ENCODE measurements around the gene PSMB2.
A peak's percentile ranks its signal among the peaks of the same experiment; 100 is the strongest.

PSMB2 gene

DNA sequence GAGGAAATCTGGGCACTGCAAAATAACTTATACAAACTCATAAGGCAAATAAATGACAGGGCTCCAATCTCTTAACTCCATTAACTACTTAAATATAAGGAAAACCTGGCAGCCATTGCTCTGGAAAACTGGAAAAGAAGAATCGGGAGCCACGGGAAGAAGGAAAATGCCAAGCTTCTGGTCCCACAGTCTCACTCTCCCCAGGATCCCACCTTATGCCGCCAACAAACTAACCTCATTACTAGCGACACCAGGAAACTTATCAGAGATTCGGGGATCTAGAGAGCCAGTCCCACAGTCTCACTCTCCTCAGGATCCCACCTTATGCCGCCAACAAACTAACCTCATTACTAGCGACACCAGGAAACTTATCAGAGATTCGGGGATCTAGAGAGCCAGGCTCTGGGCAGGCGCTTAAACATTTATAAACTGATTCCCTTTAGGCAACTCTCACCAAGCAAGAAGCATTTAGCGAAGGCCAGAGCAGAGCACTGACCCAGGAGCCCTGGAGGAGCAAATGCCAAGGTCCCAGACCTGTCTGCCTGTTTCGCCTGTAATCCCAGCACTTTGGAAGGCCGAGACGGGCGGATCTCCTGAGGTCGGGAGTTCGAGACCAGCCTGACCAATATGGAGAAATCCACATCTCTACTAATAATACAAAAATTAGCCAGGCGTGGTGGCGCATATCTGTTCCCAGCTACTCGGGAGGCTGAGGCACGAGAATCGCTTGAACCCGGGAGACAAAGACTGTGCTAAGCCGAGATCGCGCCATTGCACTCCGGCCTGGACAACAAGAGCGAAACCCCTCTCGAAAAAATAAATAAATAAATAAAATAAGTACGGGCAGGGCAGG lies 720 bp downstream of the PSMB2 start:
- no peak for DNase-seq

GRCh38 chr1:35637401-35637809 lies 3.9 kb downstream of the PSMB2 start:
- DNase-seq, result peak; percentile 50

GRCh38 chr1:35633547-35633946 lies 7.8 kb downstream of the PSMB2 start:
- DNase-seq, result no peak

DNA sequence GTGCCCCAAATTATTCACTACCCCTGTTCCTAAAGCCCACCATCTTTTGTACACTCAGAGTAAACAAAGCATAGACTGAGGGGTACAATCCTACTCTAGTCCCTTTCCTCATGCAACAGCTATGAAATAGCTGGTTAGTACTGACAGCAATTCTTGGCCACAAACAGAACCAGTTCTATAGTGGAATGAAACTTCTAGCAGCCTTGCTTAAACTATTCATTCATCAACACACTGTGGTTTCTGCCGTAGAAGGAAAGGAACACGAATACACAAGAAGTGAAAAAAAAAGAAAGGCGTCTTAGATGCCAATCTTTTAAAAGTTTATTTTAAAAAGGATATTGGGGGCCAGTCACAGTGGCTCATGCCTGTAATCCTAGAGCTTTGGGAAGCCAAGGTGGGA lies 9.9 kb downstream of the PSMB2 start:
- DNase-seq, result no peak

- DNase-seq, result no peak
Measured at GRCh38 chr1:35629051-35629450, 12.3 kb downstream of the PSMB2 start.

- no peak for DNase-seq
Measured at GRCh38 chr1:35623832-35624231, 17.5 kb downstream of the PSMB2 start.

- DNase-seq, result no peak
Measured at GRCh38 chr1:35622510-35623178, 18.7 kb downstream of the PSMB2 start.

DNA sequence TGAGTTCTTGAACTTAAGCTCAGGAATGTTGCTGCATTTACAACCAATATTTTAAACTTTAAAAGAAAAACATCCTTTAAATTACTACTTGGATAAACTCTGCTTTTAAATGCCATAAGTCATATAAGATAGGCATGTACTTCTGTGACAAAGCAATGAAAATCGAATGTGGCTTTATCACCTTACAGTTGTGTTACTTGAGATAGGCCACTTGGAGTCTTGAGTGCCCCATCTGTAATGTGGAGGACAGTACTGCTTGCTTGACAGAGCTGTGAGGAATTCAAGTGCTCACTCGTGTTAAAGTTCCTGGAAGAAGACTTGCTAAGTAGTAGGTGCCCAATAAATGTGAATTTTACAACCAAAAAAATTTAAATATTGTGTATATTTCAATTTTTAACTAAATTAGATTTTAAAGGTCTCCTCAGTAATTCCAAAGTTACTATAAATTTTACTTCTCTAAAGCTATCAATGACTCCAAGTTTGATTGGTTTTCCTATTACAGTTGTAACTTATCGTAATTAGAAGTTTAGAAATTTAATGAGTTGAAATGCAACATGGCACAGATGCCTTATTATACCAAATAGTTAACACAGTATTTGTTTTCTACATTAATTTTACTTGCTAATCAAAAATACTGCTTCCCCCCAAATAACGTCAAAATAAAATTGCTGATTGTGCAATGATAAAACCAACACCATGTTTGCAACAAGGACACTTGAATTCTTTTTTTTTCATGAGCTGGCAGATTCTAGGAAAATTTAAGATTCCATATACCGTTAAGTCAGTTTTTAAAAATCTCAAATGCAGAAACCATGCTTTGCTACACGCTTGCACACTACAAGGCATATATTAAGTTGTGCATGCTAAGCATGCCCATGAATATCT lies 21.8 kb downstream of the PSMB2 start:
- DNase-seq, result no peak

DNA sequence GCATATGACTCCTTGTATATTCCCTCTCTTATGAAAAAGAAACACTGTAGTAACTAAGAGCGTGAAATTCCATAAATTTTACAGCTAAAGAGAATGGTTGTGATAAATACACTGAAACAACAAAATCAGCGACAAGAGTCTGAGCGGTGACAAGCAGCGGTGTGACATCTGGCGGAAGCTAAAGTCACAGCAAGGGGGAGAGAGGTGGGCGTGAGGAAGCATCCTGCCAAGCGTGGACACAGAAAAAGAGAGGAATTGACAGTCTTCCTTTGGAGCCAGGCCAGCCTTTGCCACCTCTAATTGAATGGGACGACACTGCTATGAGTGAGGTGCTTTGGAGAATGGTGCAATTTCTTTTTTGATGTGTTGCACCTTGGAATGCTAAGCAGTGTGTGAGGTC lies 25.9 kb downstream of the PSMB2 start:
- DNase-seq, result no peak

GRCh38 chr1:35611655-35612054 lies 29.7 kb downstream of the PSMB2 start:
- no peak for DNase-seq

GRCh38 chr1:35605867-35606182 lies 35.5 kb downstream of the PSMB2 start:
- DNase-seq, result no peak

- DNase-seq, result no peak
Measured at GRCh38 chr1:35605071-35605866, 36.1 kb downstream of the PSMB2 start.

DNA sequence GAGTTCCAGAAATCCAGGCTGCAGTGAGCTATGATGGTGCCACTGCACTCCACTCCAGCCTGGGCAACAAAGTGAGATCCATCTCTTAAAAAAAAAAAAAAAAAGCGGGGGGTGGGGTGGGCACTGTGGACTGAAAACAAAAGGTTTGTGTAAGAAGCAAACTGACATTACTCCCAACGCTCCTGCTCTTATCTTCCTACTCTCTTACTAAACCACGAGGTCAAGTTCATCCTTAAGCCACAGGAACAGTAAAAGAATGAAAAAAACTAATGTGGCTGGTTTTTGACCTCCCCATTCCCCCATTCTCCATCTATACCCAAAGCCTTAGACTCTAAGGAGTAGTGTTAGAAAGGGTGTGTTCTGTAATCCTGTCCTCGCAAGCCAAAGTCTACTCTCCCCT lies 37.4 kb downstream of the PSMB2 start:
- DNase-seq, result no peak

- DNase-seq, result no peak
Measured at GRCh38 chr1:35603468-35603867, 37.9 kb downstream of the PSMB2 start.

- no peak for DNase-seq
Measured at GRCh38 chr1:35600593-35600992, 40.7 kb downstream of the PSMB2 start.

DNA sequence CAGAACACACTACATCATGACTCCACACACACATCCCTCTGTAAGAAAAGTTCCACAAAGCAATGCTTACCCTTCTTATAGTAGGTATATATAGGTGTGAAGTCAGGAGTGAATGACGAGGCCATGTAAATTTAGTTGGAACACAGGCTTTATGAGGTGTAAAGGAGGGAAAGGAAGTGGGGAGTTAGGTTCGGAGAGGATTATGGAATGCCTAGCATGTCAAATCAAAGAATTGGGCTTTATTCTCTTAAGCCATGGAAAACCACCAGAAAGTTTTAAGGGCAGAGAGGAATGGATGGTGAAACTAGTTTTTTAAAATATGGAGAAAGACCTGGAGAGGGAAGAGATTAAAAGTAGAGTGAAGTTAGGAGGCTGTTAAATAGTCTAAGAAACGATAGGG lies 41.9 kb downstream of the PSMB2 start:
- DNase-seq, result no peak

GRCh38 chr1:35598895-35599294 lies 42.4 kb downstream of the PSMB2 start:
- no peak for DNase-seq

DNA sequence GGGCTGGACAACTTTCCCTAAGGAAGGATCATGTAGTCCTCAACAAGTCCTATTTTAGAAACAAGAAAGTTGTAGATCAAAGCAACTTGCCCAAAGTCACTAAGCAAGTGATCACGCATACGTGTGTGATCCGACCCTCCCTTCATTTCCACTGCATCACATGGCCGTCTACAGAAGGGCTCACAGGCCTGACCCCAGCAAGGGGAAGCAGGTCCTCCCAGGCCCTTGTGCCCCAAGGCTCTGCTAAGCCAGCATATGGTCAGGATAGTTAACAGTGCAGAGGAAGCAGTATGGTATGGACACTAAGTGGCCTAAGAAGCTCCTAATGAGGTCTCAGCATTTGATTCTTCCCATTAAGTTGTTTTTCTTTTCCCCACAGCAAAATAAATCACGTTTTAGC lies 43.5 kb downstream of the PSMB2 start:
- DNase-seq, result no peak

DNA sequence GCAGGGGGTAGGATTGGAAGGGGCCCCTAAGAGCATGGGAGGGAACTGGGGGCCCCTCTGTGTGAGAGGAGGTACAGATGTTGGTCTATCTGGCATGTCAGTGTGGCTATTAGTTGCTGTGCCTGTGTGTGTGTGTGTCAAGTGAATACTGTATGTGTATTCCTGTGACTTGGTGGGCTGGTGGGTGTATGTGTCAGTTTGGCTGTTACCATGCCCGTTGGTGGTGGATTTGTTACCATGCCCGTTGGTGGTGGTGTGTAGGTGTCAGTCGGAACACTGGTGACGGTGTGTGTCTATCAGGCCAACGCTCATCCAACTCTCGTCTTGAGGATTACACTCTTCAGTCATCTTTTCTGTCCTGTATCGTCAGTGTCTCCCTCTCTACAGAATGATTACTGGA lies 45.6 kb downstream of the PSMB2 start:
- DNase-seq, result no peak

DNA sequence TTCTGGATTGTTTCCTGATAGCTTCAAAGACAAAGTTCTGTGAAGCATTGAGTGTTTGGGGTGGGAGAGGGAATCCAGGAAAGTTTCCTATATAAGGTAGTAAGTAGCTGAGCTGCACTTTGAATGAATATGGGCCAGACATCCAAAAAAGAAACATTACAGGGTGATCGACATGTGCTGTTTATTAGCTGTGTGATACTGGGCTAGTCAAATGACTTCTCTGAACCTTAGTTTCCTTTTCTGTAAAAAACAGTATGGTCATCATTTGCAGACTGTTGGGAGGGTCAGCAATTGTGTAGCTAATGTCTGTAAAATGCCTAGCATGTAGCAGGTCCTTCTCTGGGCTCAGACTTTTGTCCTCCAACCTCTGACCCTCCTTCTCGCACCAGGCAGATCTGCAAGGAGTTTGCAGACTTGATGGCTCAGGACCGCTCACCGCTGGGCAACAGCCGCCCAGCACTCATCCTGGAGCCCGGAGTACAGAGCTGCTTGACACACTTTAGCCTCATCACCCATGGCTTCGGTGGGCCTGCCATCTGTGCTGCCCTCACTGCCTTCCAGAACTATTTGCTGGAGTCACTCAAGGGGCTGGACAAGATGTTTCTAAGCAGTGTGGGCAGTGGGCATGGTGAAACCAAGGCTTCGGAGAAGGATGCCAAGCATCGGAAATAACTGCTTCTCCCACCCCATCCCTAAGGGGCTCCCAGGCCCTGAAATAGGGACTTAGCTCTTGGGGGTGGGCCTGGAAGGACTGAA lies 47.1 kb downstream of the PSMB2 start:
- no peak for DNase-seq

- DNase-seq, result no peak
Measured at GRCh38 chr1:35592991-35593769, 48.1 kb downstream of the PSMB2 start.
